HepG2 (cell line): Measurements from ENCODE around the gene CYP2A6. TPM values are rescaled to one million over a fixed set of nuclear protein-coding genes. Genes with fewer than 3 reads are reported as not detected.

ENCODE experiments used
- AHDC1 ChIP-seq: sonication (generic); formaldehyde crosslinking; IDR thresholded peaks from 2 replicates; pipeline ENCODE4 v1.5.1; 2020; ENCODE audit warnings: mild to moderate bottlenecking, missing genetic modification reagents, borderline replicate concordance
- BCL3 ChIP-seq: sonication (generic); formaldehyde crosslinking; IDR thresholded peaks from 2 replicates; pipeline ENCODE4 v1.5.1; 2020; ENCODE audit warnings: mild to moderate bottlenecking, missing genetic modification reagents, moderate library complexity
- ETV5 ChIP-seq: IDR thresholded peaks from 2 replicates; pipeline ENCODE4 v1.6.1; 2018; ENCODE audit warnings: missing biosample characterization, missing genetic modification reagents, inconsistent platforms, borderline replicate concordance
- HIC2 ChIP-seq: sonication (generic); formaldehyde crosslinking; IDR thresholded peaks from 2 replicates; pipeline ENCODE4 v1.9.0; 2022; ENCODE audit warnings: low read depth, missing genetic modification reagents
- KDM6A ChIP-seq: IDR thresholded peaks from 2 replicates; pipeline ENCODE4 v1.6.1; 2016; ENCODE audit warnings: low read depth
- MAZ ChIP-seq, 2 experiments: sonication (generic) in 1 of 2; formaldehyde crosslinking in 1 of 2; IDR thresholded peaks; 2 replicates each; pipeline versions ENCODE4 v1.5.0 to v1.6.1; 2012 to 2020; ENCODE audit warnings: low read depth in 2 of 2, mild to moderate bottlenecking in 2 of 2, borderline replicate concordance in 1 of 2, improper control_type of control experiment in 1 of 2, low read length in 1 of 2, missing genetic modification reagents in 1 of 2, moderate library complexity in 1 of 2
- ZHX1 ChIP-seq: sonication (generic); formaldehyde crosslinking; IDR thresholded peaks from 2 replicates; pipeline ENCODE4 v1.8.1; 2022; ENCODE audit warnings: low read depth, mild to moderate bottlenecking, missing genetic modification reagents
- ZNF556 ChIP-seq: sonication (generic); formaldehyde crosslinking; IDR thresholded peaks from 2 replicates; pipeline ENCODE4 v1.4.0; 2020; ENCODE audit warnings: mild to moderate bottlenecking, missing genetic modification reagents, borderline replicate concordance
- ZNF784 ChIP-seq: sonication (generic); formaldehyde crosslinking; IDR thresholded peaks from 2 replicates; pipeline ENCODE4 v1.5.1; 2020; ENCODE audit warnings: missing genetic modification reagents, mild to moderate bottlenecking, borderline replicate concordance
- polyA plus RNA-seq, 8 experiments: library from polyadenylated mRNA; depleted of rRNA in 3 of 8; stranded (reverse) in 7 of 8; unstranded in 1 of 8; fragments of >200 nt; fragmentation: Illumina TruSeq in 4 of 8; extraction: Trizol in 4 of 8; gene quantifications; 2 replicates each; pipeline versions ENCODE4 v1.2.1 to v1.2.3, GENCODE V29; 2011 to 2016; ENCODE audit warnings: low read depth in 4 of 8, missing spikeins in 1 of 8, mixed read lengths in 1 of 8; ENCODE audit not compliant: insufficient read depth in 1 of 8
- total RNA-seq, 5 experiments: library from RNA; depleted of rRNA; stranded (reverse); fragments of >200 nt; fragmentation: Illumina TruSeq; extraction: Trizol; gene quantifications; 2 replicates each; pipeline ENCODE4 v1.2.3, GENCODE V29; 2016; ENCODE audit warnings: low read depth in 1 of 5
- TF ChIP-seq, protein P1 (sequence below): sonication (generic); formaldehyde crosslinking; IDR thresholded peaks from 2 replicates; pipeline ENCODE4 v1.8.1; 2023; ENCODE audit warnings: mild to moderate bottlenecking, inconsistent platforms, moderate library complexity, missing genetic modification reagents, borderline replicate concordance

Gene CYP2A6
- total and polyA plus RNA-seq, 2 of the 13 experiments (the other 11 are each of a cell fraction or from before 2014, with no cell fraction given) = not detected

DNA sequence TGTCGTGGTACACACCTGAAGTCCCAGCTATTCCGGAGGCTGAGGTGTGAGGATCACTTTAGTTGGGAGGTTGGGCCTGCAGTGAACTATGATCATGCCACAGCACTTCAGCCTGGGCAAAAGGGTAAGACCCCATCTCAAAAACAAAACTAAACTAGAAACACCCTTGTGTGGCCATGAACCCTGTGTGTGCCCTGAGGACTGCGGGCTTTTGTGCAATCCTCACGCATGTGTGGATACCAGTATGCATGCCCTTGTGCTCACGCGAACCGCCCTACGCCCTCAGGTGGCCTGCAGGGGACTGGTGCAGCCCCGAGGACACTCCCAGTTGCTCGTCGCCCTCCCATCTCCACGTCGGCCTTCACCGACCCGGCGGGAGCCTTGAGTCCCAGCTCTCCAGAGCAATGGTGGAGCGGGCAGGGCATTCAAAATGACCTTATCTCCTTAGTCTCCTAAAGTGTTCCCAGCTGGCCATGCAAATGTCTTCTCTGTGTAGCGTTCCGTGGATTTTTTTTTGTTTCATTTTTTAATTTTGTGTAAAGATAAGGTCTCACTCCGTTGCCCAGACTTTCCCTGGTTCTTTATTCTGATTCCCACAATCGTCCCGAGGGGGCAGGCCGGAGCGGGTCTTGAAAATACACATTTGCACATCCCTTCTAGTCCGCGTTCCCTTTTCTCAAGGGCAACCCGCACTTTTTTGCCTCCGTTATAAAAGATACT is 52.1 kb downstream of the CYP2A6 start (continued):
- peak; percentile 57 for TF ChIP-seq AHDC1
- TF ChIP-seq HIC2 (CRISPR knock-in tag) = peak; percentile 77
- TF ChIP-seq KDM6A (CRISPR knock-in tag) = 0 out of 2 replicates have a peak, but pooled peaks have one; percentile 39
- no peak for TF ChIP-seq MAZ (IDR thresholded peaks at IDR 0.05; ENCODE audit: borderline replicate concordance, low read depth, low read length)
- TF ChIP-seq MAZ (CRISPR knock-in tag; IDR thresholded peaks at IDR 0.05; ENCODE audit: low read depth) = no peak
- TF ChIP-seq, protein P1, sequence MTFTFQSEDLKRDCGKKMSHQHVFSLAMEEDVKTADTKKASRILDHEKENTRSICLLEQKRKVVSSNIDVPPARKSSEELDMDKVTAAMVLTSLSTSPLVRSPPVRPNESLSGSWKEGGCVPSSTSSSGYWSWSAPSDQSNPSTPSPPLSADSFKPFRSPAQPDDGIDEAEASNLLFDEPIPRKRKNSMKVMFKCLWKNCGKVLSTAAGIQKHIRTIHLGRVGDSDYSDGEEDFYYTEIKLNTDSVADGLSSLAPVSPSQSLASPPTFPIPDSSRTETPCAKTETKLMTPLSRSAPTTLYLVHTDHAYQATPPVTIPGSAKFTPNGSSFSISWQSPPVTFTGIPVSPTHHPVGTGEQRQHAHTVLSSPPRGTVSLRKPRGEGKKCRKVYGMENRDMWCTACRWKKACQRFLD (CRISPR knock-in tag) = no peak
- TF ChIP-seq ZNF556 (CRISPR knock-in tag) = 0 out of 2 replicates have a peak, but pooled peaks have one; percentile 20
- TF ChIP-seq BCL3 = no peak
- peak; percentile 9; the same call in 1 of the 2 replicates for TF ChIP-seq ETV5 (CRISPR knock-in tag)
- TF ChIP-seq ZHX1 (CRISPR knock-in tag) = 0 out of 2 replicates have a peak, but pooled peaks have one; percentile 16
- TF ChIP-seq ZNF784 (CRISPR knock-in tag) = no peak
